Stimulated activated CD4-positive, alpha-beta T cell treated with anti-CD3 and anti-CD28 coated beads, TNF-alpha, amount 100 ng/mL, for 4 hours (primary cell): ENCODE data around the gene PPP1R37.
"Not testable (repeated sequence)": the region's sequence is repeated elsewhere in the genome, so short reads cannot be mapped to it uniquely, and the experiment has no call there.

Source experiments
- DNase-seq, 3 experiments: peaks; one replicate each; pipeline ENCODE4 v3.0.0-alpha.2; 2020; ENCODE audit warnings: low read depth in 3 of 3

Gene PPP1R37

DNA sequence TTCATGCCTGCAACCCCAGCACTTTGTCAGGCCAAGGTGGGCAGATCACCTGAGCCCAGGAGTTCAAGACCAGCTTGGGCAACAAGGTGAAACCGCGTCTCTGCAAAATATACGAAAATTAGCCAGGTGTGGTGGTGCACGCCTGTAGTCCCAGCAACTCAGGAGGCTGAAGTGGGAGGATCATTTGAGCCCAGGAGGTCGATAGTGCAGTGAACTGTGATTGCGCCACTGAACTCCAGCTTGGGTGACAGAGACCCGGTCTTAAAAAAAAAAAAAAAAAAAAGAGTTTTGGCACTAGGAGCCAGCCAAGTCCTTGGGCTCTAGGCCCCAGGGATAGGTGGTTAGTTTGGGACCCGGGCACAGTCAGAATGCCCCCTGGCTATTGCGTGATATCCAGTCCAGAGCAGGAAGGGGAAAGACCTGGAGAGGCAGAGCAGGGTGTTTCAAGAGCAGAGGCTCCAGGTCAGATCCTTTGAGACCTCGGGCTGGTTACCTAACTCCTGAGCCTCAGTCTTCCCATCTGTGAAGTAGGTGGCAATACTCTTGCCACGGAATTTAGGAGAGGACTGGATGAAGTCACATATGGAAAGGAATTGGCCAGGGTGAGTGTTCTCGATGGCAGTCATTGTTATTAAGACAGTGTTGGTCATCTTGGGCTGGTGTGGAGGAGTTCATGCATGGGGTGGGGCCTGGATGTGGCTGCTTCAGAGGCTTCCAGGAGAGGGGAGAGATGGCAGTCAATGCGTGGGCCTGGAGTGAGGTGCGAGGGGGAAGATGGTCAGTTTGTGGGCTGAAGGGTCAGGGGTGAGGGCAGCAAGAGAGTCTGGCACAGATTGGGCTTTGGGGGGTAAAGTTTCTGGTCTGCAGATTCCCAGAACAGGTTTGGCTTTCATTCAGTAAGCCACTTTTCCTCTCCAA lies 2.8 kb downstream of the PPP1R37 start:
- DNase-seq, result no peak

GRCh38 chr19:45096700-45097099 lies 3.7 kb downstream of the PPP1R37 start:
- no peak for DNase-seq

DNA sequence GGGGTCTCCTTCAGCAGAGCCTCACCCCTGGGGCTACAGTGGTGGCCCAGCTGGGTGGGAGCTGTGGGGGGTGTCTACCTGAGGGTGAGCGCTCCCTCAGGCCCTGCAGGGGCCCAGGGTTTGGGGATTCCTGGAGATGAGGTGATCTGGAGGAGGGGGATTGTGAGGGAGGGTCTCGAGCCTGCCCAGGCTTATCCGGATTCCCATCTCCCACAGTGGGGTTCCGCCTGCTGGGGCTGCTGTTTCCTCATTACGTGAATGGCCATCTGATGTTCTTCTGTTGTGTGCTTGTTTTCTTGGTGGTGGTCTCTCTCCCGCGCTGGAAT lies 4.4 kb downstream of the PPP1R37 start:
- no peak for DNase-seq

- DNase-seq, result no peak
Observed at GRCh38 chr19:45097776-45098520, 5.0 kb downstream of the PPP1R37 start.

GRCh38 chr19:45098521-45099466 lies 5.8 kb downstream of the PPP1R37 start:
- DNase-seq, result no peak

GRCh38 chr19:45099467-45100191 lies 6.7 kb downstream of the PPP1R37 start:
- DNase-seq, result no peak

GRCh38 chr19:45100201-45100600 lies 7.2 kb downstream of the PPP1R37 start:
- no peak for DNase-seq

DNA sequence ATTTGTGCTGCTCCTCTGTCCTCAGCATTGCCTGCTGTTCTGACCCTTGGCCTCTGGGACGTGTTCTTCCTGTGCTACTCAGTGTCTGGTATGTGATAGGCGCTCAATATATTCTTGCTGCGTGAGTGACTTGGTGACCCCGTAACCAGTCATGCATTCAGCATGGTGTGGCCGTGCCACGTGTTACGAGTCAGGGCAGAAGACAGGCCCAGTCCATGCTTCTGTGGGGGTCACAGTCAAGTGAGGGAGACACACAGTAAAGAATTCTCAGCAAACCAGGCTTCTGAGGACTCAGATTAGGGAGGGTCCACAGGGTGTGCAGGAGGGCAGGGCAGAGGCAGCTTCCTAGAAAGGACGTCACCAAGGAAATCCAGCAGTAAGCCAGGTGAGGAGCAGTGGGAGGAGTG lies 7.9 kb downstream of the PPP1R37 start:
- no peak for DNase-seq

- no peak for DNase-seq
Observed at GRCh38 chr19:45101806-45102205, 8.8 kb downstream of the PPP1R37 start.

GRCh38 chr19:45102481-45102880 lies 9.5 kb downstream of the PPP1R37 start:
- no peak for DNase-seq

DNA sequence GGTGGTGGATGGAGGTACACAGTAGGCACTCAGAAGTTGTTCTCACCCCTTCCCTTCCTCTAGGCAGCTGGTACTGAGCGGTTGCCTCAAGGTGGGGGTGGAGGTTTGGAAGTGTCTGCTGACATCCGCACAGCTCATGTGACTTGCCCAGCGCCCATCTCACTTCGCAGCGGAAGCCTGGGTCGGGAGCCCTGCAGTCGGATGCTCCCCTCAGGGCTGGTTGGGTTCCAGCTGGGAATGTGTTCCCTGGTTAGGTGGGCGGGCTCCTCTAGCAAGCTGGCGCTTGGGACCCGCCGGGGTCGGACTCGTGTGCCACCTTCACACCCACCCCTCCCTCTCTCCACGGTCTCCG lies 10.2 kb downstream of the PPP1R37 start:
- no peak for DNase-seq

- DNase-seq, result no peak
Observed at GRCh38 chr19:45103508-45104319, 10.7 kb downstream of the PPP1R37 start.

GRCh38 chr19:45104658-45105349 lies 11.8 kb downstream of the PPP1R37 start:
- no peak for DNase-seq

- not testable (repeated sequence) for DNase-seq
Observed at GRCh38 chr19:45106363-45106762, 13.4 kb downstream of the PPP1R37 start.

DNA sequence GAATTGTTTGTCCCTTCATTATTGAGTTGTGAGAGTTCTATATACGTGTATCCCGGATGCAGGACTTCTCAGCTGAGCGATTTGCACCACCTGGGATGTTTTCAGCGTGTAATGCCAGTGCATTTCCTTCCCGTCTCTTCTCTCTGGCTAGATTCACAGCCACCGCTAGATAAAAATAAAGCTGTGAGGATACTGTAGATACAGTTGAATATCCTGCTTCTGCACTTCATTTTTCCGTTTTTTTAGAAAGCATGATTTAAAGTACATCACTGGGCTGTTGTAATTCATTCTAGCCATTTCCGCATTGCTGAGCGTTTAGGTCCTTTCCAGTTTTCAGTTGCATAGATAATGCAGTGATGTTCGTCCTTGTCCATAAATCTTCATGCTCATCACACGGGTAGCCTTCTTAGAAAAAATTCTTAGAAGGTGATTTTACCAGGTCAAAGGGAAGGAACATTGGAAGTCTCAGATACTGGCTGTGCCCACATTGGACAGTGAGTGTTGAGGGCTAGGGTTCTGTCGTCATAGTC lies 14.7 kb downstream of the PPP1R37 start:
- no peak for DNase-seq

DNA sequence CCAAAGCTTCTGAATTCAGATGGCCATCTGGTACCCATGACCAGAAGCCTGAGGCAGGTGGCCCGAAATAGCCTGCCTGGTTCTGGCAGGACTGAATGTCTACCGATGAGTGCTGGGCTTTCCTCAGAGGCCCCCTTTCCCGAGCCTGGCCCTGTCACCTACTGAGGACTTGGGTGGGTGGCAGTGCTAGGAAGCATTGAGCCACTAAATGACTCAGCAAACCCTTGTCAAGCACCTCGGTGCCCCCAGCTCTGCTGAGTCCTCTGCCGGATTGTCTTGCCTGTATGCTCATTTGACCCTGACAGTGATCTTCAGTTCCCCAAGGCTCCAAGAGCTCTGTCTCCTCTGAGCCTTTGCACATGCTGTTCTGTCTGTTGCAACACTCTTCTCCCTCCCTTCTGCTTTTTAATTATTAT lies 17.9 kb downstream of the PPP1R37 start:
- DNase-seq, result no peak

DNA sequence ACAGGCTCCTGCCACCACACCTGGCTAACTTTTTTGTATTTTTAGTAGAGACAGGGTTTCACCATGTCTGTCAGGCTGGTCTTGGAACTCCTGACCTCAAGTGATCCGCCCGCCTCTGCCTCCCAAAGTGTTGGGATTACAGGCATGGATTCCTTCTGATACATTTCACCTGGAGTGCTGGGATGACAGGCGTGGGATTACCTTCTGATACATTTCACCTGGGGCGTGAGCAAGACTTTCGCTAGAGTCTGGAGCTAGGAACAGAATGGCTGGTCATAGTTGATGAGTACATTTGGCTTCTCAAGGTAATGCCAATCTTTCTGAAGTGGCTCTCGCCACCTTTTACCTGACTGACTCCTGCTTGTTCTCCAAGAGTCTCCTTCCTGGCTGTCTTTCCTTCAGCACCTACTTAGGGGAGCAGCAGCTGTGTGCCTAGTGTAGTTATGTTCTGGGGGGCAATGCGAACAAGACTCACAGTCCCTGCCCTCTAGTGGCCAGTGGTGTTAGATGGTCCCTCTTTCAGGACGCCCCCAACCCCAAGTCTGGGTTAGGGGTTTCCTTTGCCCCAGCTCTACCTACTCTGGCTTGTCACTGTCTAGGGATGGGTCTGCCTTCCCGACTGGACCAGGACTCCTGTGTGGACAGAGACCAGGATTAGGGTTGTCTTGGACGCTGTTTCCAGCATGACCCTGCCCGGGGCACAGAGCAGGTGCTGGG lies 19.3 kb downstream of the PPP1R37 start:
- DNase-seq, result no peak

DNA sequence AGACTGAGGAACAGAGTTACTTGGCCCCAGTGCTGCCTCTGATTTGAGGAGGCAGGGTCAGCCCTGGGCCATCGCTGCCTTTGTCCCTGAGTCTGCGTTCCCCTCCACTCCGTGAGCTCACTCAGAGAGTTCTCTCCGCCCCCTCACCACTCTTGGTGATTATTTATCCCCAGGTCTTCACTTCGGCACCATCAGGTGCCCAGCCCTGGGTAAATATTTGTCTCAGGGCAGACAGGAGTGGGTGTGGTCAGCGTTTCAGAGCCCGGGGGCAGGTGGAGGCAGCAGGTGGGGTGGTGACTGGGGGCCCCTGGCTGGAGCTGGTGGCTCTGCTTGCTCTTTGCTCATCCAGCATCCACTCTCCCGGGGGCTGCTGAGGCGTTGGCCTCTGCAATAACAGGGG lies 20.6 kb downstream of the PPP1R37 start:
- no peak for DNase-seq

GRCh38 chr19:45114116-45114515 lies 21.1 kb downstream of the PPP1R37 start:
- no peak for DNase-seq
